HepG2 (cell line): ENCODE results near the gene RNASE12. TPM values are rescaled to one million over a fixed set of nuclear protein-coding genes. Genes with fewer than 3 reads are reported as not detected.

Experiments used
- CREBL2 ChIP-seq: sonication (generic); formaldehyde crosslinking; IDR thresholded peaks from 2 replicates; pipeline ENCODE4 v1.8.1; 2023; ENCODE audit warnings: missing genetic modification reagents, mild to moderate bottlenecking, borderline replicate concordance
- DNMT3B ChIP-seq: conservative IDR thresholded peaks from 2 replicates; pipeline ENCODE4 v1.6.1; 2016; ENCODE audit warnings: missing biosample characterization, control low read depth
- ELK4 ChIP-seq: sonication (generic); formaldehyde crosslinking; IDR thresholded peaks from 2 replicates; pipeline ENCODE4 v1.9.0; 2021; ENCODE audit warnings: missing genetic modification reagents, borderline replicate concordance
- FLYWCH1 ChIP-seq: sonication (generic); formaldehyde crosslinking; IDR thresholded peaks from 2 replicates; pipeline ENCODE4 v1.8.1; 2023; ENCODE audit warnings: mild to moderate bottlenecking, missing genetic modification reagents
- HMGXB4 ChIP-seq, 2 experiments: sonication (generic) in 1 of 2; formaldehyde crosslinking in 1 of 2; IDR thresholded peaks; 2 replicates each; pipeline versions ENCODE4 v1.4.0 to v1.6.1; 2018 to 2020; ENCODE audit warnings: missing genetic modification reagents in 2 of 2, borderline replicate concordance in 1 of 2, low read depth in 1 of 2, mild to moderate bottlenecking in 1 of 2, missing biosample characterization in 1 of 2
- KDM5B ChIP-seq: sonication (generic); formaldehyde crosslinking; IDR thresholded peaks from 2 replicates; pipeline ENCODE4 v1.4.0; 2020; ENCODE audit warnings: missing genetic modification reagents, mild to moderate bottlenecking, borderline replicate concordance
- MIER2 ChIP-seq: IDR thresholded peaks from 2 replicates; pipeline ENCODE4 v1.6.1; 2016; ENCODE audit warnings: missing biosample characterization, missing genetic modification reagents
- MTA3 ChIP-seq: sonication (generic); formaldehyde crosslinking; IDR thresholded peaks from 2 replicates; pipeline ENCODE4 v1.4.0; 2020; ENCODE audit warnings: missing genetic modification reagents
- MXD4 ChIP-seq: IDR thresholded peaks from 2 replicates; pipeline ENCODE4 v1.6.1; 2016; ENCODE audit warnings: mild to moderate bottlenecking, missing biosample characterization, missing genetic modification reagents
- MXI1 ChIP-seq: IDR thresholded peaks from 3 replicates; pipeline ENCODE4 v1.6.1; 2012; ENCODE audit warnings: low read depth, low read length, inconsistent platforms, borderline replicate concordance
- NR2F6 ChIP-seq, 2 experiments: IDR thresholded peaks; 2 replicates each; pipeline ENCODE4 v1.6.1; 2016; ENCODE audit warnings: antibody characterized with exemption in 1 of 2, mild to moderate bottlenecking in 1 of 2
- PBX2 ChIP-seq: IDR thresholded peaks from 2 replicates; pipeline ENCODE4 v1.6.1; 2016; ENCODE audit warnings: control low read depth
- SNAI1 ChIP-seq: sonication (generic); formaldehyde crosslinking; IDR thresholded peaks from 2 replicates; pipeline ENCODE4 v1.5.0; 2020; ENCODE audit warnings: mild to moderate bottlenecking, missing genetic modification reagents, borderline replicate concordance
- SNAPC5 ChIP-seq: sonication (generic); formaldehyde crosslinking; IDR thresholded peaks from 2 replicates; pipeline ENCODE4 v1.8.1; 2023; ENCODE audit warnings: mild to moderate bottlenecking, missing genetic modification reagents, borderline replicate concordance
- SSRP1 ChIP-seq: IDR thresholded peaks from 2 replicates; pipeline ENCODE4 v1.6.1; 2016; ENCODE audit warnings: control low read depth
- TARDBP ChIP-seq: sonication (generic); formaldehyde crosslinking; IDR thresholded peaks from 2 replicates; pipeline ENCODE4 v1.8.0; 2022; ENCODE audit warnings: mild to moderate bottlenecking, missing genetic modification reagents
- TGIF2 ChIP-seq: IDR thresholded peaks from 2 replicates; pipeline ENCODE4 v1.6.1; 2016; ENCODE audit warnings: control low read depth, missing compliant biosample characterization
- ZBTB46 ChIP-seq: sonication (generic); formaldehyde crosslinking; IDR thresholded peaks from 2 replicates; pipeline ENCODE4 v1.4.0; 2020; ENCODE audit warnings: mild to moderate bottlenecking, missing genetic modification reagents, borderline replicate concordance
- ZFP90 ChIP-seq: sonication (generic); formaldehyde crosslinking; IDR thresholded peaks from 2 replicates; pipeline ENCODE4 v1.8.0; 2022; ENCODE audit warnings: missing genetic modification reagents, mild to moderate bottlenecking, inconsistent platforms, borderline replicate concordance
- ZKSCAN8 ChIP-seq: IDR thresholded peaks from 2 replicates; pipeline ENCODE4 v1.6.1; 2016; ENCODE audit warnings: borderline replicate concordance, missing genetic modification reagents, missing compliant biosample characterization
- ZNF605 ChIP-seq: sonication (generic); formaldehyde crosslinking; IDR thresholded peaks from 2 replicates; pipeline ENCODE4 v1.8.0; 2022; ENCODE audit warnings: mild to moderate bottlenecking, missing genetic modification reagents
- ZSCAN20 ChIP-seq: sonication (generic); formaldehyde crosslinking; IDR thresholded peaks from 2 replicates; pipeline ENCODE4 v1.4.0; 2020; ENCODE audit warnings: missing genetic modification reagents, mild to moderate bottlenecking, borderline replicate concordance
- polyA plus RNA-seq, 8 experiments: library from polyadenylated mRNA; depleted of rRNA in 3 of 8; stranded (reverse) in 7 of 8; unstranded in 1 of 8; fragments of >200 nt; fragmentation: Illumina TruSeq in 4 of 8; extraction: Trizol in 4 of 8; gene quantifications; 2 replicates each; pipeline versions ENCODE4 v1.2.1 to v1.2.3, GENCODE V29; 2011 to 2016; ENCODE audit warnings: low read depth in 4 of 8, missing spikeins in 1 of 8, mixed read lengths in 1 of 8; ENCODE audit not compliant: insufficient read depth in 1 of 8
- total RNA-seq, 5 experiments: library from RNA; depleted of rRNA; stranded (reverse); fragments of >200 nt; fragmentation: Illumina TruSeq; extraction: Trizol; gene quantifications; 2 replicates each; pipeline ENCODE4 v1.2.3, GENCODE V29; 2016; ENCODE audit warnings: low read depth in 1 of 5

RNASE12 gene
- total and polyA plus RNA-seq, 2 of the 13 experiments (the other 11 are each of a cell fraction or from before 2014, with no cell fraction given) = not detected

- TF ChIP-seq TARDBP (CRISPR knock-in tag) (peak; percentile 37; the same call in 1 of the 2 replicates), NR2F6 (IDR thresholded peaks at IDR 0.05) (peak; percentile 61), NR2F6 (CRISPR knock-in tag; IDR thresholded peaks at IDR 0.05) (peak; percentile 57; the same call in 1 of the 2 replicates), KDM5B (CRISPR knock-in tag) (no peak), ZKSCAN8 (CRISPR knock-in tag) (no peak; the same call in 1 of the 2 replicates), FLYWCH1 (CRISPR knock-in tag) (0 out of 2 replicates have a peak, but pooled peaks have one; percentile 11), MIER2 (CRISPR knock-in tag) (0 out of 2 replicates have a peak, but pooled peaks have one; percentile 15), MXD4 (CRISPR knock-in tag) (no peak), HMGXB4 (CRISPR knock-in tag; IDR thresholded peaks at IDR 0.05; ENCODE audit: borderline replicate concordance in 1 of 2, low read depth in 1 of 2) (peak; percentile 95 to 96), ZNF605 (0 out of 2 replicates have a peak, but pooled peaks have one; percentile 56), MTA3 (no peak), PBX2 (no peak), ZBTB46 (CRISPR knock-in tag) (no peak), SNAI1 (0 out of 2 replicates have a peak, but pooled peaks have one; percentile 4), CREBL2 (CRISPR knock-in tag) (no peak), ZFP90 (no peak), SSRP1 (CRISPR knock-in tag) (peak; percentile 41; the same call in 1 of the 2 replicates), DNMT3B (CRISPR knock-in tag) (no peak), ELK4 (CRISPR knock-in tag) (no peak), SNAPC5 (CRISPR knock-in tag) (no peak), MXI1 (0 out of 3 replicates have a peak, but pooled peaks have one; percentile 12), TGIF2 (CRISPR knock-in tag) (no peak; the same call in 1 of the 2 replicates), ZSCAN20 (CRISPR knock-in tag) (0 out of 2 replicates have a peak, but pooled peaks have one; percentile 28)
Measured at GRCh38 chr14:20631023-20631879, 40.1 kb upstream of the RNASE12 start (continued).
